Measurements from ENCODE around the gene GLT1D1.

GLT1D1 gene

DNA sequence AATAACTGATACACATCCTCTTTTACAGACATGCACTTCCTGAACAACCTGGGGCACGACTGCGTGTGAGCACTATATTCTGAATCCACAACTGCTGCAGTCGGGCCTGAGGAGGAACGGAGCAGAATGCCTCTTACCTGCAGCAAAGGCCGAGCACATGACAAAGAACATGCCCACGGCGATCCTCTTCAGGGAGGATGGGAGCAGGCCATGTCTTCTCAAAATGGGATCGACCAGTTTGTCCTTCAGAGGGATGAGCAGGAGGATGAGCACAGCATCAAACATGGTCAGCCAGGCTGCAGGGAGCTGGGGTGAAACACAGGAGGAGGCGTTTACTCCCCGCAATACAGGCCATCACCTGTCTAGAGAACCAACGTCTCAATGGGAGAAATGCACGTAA lies 44.6 kb upstream of the GLT1D1 start:
- TF ChIP-seq, protein P1, sequence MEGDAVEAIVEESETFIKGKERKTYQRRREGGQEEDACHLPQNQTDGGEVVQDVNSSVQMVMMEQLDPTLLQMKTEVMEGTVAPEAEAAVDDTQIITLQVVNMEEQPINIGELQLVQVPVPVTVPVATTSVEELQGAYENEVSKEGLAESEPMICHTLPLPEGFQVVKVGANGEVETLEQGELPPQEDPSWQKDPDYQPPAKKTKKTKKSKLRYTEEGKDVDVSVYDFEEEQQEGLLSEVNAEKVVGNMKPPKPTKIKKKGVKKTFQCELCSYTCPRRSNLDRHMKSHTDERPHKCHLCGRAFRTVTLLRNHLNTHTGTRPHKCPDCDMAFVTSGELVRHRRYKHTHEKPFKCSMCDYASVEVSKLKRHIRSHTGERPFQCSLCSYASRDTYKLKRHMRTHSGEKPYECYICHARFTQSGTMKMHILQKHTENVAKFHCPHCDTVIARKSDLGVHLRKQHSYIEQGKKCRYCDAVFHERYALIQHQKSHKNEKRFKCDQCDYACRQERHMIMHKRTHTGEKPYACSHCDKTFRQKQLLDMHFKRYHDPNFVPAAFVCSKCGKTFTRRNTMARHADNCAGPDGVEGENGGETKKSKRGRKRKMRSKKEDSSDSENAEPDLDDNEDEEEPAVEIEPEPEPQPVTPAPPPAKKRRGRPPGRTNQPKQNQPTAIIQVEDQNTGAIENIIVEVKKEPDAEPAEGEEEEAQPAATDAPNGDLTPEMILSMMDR (IDR thresholded peaks at IDR 0.05; ENCODE audit: insufficient read depth, low read length, poor library complexity, severe bottlenecking): no peak
- no peak overlapping the region for H3K4me3 ChIP-seq (replicated peaks; ENCODE audit: low read depth, low read length)
- peaks cover 15% of the 10 kb centered on the region for H3K36me3 ChIP-seq (ENCODE audit: control insufficient read depth, insufficient read depth, low read length)
- no peak for DNase-seq (ENCODE audit: extremely low read depth, insufficient read length)
- no peaks in the 10 kb centered on the region for H3K27me3 ChIP-seq (replicated peaks; ENCODE audit: control insufficient read depth, insufficient read depth, low read length)

DNA sequence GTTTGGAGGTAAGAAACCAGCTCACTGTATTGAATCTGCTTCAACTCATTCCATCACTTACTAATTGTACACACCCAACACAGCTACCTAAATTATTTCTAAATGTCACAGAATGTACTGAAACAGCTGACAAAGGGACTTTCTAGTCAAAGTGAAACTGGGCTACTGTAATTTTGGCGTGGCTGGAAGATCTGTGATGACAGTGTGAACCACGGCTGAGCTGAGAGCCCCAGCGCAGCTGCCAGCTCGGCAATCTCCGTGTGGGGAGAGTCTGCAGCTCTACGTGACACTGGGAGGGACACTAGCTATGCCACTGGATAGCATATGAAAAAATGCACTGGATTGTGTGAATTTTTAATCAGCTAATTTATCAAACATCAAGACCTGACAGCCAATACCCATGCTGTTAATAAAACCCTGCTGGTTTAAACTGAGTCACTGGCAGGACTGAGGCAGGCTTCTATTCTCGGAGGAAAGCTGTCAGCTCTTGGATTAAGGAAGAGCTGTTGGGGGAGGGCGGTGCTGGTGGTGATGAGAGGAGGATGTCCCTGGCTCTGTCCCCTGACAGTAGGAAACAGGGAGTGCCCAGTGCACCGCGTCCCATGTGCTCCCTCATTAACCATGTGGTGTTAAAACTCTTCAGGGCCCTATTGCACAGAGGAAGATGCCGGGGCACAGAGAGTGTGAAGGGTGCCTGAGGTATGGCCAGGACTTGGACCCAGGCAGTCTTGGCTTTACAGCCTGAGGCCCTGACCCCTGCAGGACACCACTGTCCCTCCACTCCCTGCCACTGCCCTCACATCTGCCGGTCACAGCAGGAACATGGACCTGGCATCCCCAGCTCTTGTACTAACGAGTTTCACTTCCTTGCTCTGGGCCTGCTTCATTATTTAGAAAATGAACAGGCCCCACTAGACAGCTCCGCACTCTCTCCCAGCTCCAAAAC lies 42.8 kb upstream of the GLT1D1 start:
- H3K4me3 ChIP-seq (replicated peaks; ENCODE audit: low read depth, low read length): peak overlapping the region; percentile 27
- peak; percentile 76 for DNase-seq (ENCODE audit: extremely low read depth, insufficient read length)
- TF ChIP-seq, protein P1 (IDR thresholded peaks at IDR 0.05; ENCODE audit: insufficient read depth, low read length, poor library complexity, severe bottlenecking): no peak
- peaks cover 18% of the 10 kb centered on the region for H3K36me3 ChIP-seq (ENCODE audit: control insufficient read depth, insufficient read depth, low read length)
- H3K27me3 ChIP-seq (replicated peaks; ENCODE audit: control insufficient read depth, insufficient read depth, low read length): no peaks in the 10 kb centered on the region

DNA sequence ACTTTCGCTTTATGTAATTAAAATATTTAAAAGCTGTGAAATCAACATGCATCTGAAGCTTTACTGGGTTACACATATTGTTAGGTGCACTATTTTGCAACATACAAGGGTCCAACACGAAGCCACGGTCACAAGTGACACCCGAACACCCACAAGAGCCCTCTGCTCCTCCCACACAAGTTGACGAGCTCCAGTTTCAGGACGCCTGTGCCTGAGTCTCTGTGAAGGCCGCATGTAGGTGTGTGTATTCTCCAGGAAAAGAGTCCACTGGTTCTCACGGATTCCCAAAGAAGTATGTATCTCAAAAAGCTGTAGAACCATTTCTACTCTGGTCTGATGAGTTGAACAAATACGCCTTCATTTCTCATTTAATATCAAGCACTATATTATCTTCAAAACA lies 41.5 kb upstream of the GLT1D1 start:
- no peaks in the 10 kb centered on the region for H3K27me3 ChIP-seq (replicated peaks; ENCODE audit: control insufficient read depth, insufficient read depth, low read length)
- peak overlapping the region; percentile 23 for H3K4me3 ChIP-seq (replicated peaks; ENCODE audit: low read depth, low read length)
- no peak for DNase-seq (ENCODE audit: extremely low read depth, insufficient read length)
- TF ChIP-seq, protein P1 (IDR thresholded peaks at IDR 0.05; ENCODE audit: insufficient read depth, low read length, poor library complexity, severe bottlenecking): no peak
- peaks cover 15% of the 10 kb centered on the region for H3K36me3 ChIP-seq (ENCODE audit: control insufficient read depth, insufficient read depth, low read length)

DNA sequence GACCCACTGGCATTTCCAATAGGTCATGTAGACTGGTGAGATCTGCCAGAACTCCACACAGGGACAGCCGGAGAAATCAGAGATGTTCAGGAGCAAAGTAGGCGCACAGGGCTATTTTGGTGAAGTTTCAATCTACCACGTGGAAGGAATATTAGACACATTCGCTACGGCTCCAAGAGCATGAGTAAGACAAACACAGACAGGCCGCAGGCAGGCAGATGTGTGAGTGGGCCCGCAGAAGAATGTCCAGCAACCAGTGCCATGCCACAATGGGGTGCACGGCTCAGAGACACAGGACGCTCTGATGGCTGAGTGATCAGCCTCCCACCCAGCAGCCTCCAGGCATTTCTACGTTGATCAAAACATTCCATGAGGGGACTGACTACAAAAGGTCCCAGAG lies 39.9 kb upstream of the GLT1D1 start:
- H3K27me3 ChIP-seq (replicated peaks; ENCODE audit: control insufficient read depth, insufficient read depth, low read length): no peaks in the 10 kb centered on the region
- TF ChIP-seq, protein P1 (IDR thresholded peaks at IDR 0.05; ENCODE audit: insufficient read depth, low read length, poor library complexity, severe bottlenecking): no peak
- H3K4me3 ChIP-seq (replicated peaks; ENCODE audit: low read depth, low read length): no peak overlapping the region
- H3K36me3 ChIP-seq (ENCODE audit: control insufficient read depth, insufficient read depth, low read length): peaks cover 8% of the 10 kb centered on the region
- no peak for DNase-seq (ENCODE audit: extremely low read depth, insufficient read length)

DNA sequence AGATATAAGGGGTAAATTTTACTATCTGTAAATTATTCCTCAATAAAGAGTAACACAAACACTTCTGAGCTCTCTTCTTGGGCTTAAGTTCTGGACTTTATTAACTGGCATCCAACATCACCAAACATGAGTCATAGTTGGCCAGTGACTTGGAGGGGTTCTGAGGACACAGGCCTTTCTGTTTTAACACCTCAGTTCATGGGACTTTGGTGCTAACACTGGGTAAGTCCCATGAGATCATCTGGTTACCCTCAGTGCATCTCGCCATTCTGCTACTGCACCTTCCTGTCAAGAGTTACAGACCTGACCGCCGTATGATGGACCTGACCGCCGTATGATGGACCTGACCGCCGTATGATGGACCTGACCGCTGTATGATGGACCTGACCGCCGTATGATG lies 39.4 kb upstream of the GLT1D1 start:
- Histone ChIP-seq H3K27me3 (replicated peaks; ENCODE audit: control insufficient read depth, insufficient read depth, low read length) (no peaks in the 10 kb centered on the region), H3K36me3 (ENCODE audit: control insufficient read depth, insufficient read depth, low read length) (peaks cover 5% of the 10 kb centered on the region), H3K4me3 (replicated peaks; ENCODE audit: low read depth, low read length) (no peak overlapping the region)
- no peak for DNase-seq (ENCODE audit: extremely low read depth, insufficient read length)
- TF ChIP-seq, protein P1 (IDR thresholded peaks at IDR 0.05; ENCODE audit: insufficient read depth, low read length, poor library complexity, severe bottlenecking): no peak
